ENCODE data around the gene LHFPL6.

LHFPL6 gene

DNA sequence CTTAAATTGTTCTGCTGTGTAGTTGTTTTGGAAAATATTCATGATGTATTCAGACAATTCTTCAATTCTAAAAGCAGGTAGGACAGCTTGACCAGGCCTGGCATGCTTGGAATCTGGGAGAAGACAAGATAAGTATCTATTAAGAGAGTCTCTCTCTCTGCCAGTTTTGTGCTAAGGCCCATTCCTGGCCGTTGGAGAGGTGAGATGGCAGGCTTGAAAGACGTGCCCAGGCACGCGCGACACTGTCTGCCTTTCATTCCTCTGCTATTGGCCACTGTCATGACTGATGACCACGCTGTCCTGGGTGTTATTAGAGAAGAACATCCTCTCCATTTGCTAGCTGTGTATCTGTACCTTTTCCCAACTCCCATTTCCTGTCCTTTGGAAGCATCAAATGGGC, 90.3 kb downstream of the LHFPL6 start:
- DNase-seq (ENCODE audit: low spot score) = no peak

GRCh38 chr13:39510316-39510695, 92.7 kb downstream of the LHFPL6 start:
- no peak for DNase-seq (ENCODE audit: low spot score)

- no peak for DNase-seq (ENCODE audit: low spot score)
Observed at GRCh38 chr13:39509616-39510315, 93.2 kb downstream of the LHFPL6 start.

GRCh38 chr13:39506559-39507390, 96.2 kb downstream of the LHFPL6 start:
- no peak for DNase-seq (ENCODE audit: low spot score)

GRCh38 chr13:39505151-39505550, 97.8 kb downstream of the LHFPL6 start:
- DNase-seq (ENCODE audit: low spot score) = no peak

DNA sequence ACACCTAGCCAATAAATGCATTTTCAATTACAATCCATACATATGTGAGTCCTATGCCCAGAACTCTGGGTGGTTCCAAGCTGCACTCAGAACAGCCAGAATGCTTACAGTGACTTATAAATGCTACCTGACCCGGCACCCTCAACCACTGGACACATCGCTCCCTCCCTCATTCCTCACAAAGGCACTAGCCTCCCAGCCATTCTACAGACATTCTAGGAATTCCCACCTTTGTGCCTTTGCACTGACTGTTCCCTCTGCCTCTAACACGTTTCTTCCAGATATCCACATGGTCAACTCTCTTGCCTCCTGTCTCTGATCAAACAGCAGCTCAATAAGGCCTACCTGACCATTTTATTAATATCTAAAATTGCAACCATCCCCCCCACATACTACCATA, 99.9 kb downstream of the LHFPL6 start:
- DNase-seq (ENCODE audit: low spot score) = no peak

DNA sequence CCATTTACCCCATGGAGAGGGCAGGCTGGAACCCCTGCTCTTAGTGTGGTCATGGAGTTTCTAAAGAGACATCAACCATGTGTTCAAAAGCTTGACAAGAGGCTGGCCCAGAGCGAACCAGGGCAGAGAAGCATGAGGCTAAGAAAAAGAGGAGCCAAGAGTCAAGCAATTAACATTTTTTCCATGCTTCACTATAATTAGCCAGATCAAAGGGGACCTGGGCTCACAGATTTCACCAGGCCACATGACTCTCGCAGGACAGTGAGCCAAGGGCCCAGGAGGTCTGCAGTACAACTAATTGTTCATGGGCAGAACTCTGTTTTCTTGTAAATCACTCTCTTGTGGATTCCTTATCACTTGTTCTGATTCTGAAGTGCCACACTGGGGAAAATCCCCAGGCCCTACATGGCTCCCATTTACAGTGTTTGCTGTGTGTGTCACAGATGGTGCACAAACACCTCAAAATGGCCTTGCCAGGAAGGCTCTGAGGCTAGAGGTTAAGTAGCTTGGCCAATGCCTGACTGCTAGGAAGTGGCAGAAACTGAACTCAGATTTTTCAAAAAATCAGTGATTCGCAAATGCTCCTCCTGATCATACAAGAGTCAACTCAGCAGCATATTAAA, 101.2 kb downstream of the LHFPL6 start:
- DNase-seq (ENCODE audit: low spot score) = no peak

- DNase-seq (ENCODE audit: low spot score) = no peak
Observed at GRCh38 chr13:39499604-39500003, 103.4 kb downstream of the LHFPL6 start.

GRCh38 chr13:39498471-39499114, 104.4 kb downstream of the LHFPL6 start:
- no peak for DNase-seq (ENCODE audit: low spot score)

- no peak for DNase-seq (ENCODE audit: low spot score)
Observed at GRCh38 chr13:39496506-39496905, 106.5 kb downstream of the LHFPL6 start.

DNA sequence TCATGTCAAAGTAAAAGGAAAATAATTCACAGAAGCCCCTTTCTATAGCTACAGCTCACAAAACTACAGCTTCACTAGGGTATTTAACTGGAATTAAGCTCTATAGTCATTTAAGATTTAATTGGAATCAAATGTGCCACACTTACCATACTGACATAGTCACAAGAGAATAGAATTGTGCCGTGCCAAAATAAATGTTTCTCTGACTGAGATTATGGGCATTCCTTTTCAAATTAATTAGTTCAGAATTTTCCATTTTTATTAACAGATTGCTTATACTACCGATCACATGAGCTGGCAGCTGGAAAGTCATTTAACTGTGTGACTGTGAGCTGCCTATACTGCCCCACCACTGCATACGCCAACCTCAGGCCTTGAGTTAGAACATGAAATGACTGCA, 108.4 kb downstream of the LHFPL6 start:
- DNase-seq (ENCODE audit: low spot score) = no peak

- DNase-seq (ENCODE audit: low spot score) = no peak
Observed at GRCh38 chr13:39494006-39494405, 109.0 kb downstream of the LHFPL6 start.

DNA sequence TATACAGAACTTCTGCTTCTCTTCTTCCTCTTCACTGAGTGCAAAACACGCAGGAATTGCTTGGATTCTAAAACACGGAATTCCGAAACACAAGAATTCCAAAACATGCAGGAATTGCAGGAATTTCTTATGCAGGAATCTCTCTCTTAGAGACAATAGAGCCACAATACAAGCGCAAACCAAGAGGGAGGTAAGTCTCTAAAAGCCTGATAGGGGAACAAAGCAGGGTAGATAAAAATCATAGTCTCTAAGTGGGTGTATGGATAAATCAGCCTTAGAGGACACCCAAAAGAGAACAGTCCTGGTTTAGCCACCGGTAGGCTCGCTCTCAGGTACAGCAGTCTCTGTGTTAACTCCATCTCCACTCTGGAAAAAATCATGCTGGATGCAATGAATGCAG, 112.9 kb downstream of the LHFPL6 start:
- DNase-seq (ENCODE audit: low spot score) = no peak

DNA sequence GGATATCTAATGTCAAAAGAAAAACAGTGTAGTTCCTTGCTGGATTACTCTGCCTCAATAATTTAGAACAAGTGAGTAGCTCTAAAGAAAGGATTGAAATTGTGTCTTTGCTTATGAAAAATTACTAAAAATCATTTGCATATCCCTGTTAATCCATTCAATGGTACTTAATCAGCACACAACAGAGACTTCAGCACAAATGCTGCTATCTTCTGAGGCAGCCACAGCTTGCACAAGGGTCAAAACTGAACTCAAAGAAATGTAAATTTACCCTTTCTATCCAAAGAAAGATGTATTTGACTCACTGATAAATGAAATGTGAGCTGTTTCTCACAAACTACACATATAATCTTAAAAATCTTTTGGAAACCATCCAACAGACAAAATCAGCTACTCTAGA, 116.2 kb downstream of the LHFPL6 start:
- DNase-seq (ENCODE audit: low spot score) = no peak

- DNase-seq (ENCODE audit: low spot score) = no peak
Observed at GRCh38 chr13:39485314-39485700, 117.7 kb downstream of the LHFPL6 start.

DNA sequence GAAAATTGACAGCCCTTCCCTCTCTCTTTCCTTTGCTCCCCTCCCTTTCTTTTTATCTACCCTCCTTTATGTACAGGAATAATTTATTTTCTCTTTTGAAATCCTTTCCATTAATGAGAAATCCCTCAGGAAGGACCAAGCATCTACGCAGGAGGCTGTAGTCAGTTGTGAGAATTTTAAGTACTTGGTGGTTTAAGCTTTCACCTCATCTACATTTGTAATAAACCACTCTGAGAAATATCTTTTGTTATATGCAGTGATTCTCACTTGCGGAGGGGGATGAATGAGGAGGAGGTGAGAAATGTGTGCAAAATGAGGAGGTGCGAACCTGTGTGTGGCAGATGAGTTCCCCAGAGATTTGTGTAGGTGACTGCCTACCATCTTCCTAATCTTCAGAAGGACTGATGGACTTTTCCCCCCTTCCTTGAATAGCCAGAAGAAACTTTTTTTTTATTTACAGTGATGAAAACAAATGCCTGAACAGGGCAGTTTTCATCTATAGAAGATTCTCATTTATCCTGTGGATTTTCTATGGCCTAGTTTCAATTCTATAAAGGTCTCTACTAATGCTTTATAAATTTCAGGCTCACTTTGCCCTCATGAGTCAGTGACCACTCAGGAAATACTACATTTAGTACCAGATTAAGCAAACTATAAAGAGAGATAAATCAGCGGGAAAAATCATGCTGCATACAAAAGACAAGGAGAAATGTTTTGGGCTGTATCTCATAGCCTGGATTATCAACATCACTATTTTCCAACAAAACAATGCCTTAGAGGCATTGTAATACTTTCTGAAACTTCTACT, 118.3 kb downstream of the LHFPL6 start:
- no peak for DNase-seq (ENCODE audit: low spot score)

- no peak for DNase-seq (ENCODE audit: low spot score)
Observed at GRCh38 chr13:39483326-39483725, 119.7 kb downstream of the LHFPL6 start.

DNA sequence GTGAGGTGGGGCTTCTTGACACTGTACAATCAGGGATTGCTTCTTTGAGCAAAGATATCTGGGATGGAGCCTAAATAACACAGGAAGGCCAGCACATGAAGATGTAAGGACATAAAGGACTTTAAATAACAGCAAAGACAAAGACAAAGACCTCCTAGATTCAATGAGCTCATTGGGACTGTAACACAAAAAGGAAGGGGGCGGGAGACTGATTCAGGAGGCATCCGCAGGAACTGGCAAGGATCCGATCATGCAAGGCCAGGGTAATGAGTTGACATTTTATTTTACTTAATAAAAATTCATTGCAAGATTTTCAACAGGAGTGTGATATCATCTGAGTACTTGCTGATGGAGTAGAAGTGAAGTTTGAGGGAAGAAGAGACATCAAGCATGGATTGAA, 121.5 kb downstream of the LHFPL6 start:
- no peak for DNase-seq (ENCODE audit: low spot score)

GRCh38 chr13:39474600-39474999, 128.4 kb downstream of the LHFPL6 start:
- DNase-seq (ENCODE audit: low spot score) = no peak

DNA sequence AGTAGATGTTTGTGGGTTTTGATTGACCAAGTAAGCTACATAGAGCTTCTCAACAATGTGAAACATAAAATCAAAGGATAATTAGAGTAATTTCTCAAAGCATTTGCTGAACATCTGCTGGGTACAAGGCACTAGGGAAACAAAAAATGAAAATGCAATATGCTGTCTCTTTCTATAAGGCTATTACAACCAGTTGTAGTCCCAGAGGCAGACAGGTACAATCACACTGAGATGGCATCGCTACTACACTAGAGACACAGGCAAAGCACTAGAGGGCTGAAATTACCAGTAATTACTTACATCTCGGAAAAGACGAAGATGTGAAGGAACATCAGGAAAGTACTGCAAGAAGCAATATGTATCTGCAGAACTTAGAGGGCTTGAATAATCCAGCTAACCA, 133.3 kb downstream of the LHFPL6 start:
- no peak for DNase-seq (ENCODE audit: low spot score)

DNA sequence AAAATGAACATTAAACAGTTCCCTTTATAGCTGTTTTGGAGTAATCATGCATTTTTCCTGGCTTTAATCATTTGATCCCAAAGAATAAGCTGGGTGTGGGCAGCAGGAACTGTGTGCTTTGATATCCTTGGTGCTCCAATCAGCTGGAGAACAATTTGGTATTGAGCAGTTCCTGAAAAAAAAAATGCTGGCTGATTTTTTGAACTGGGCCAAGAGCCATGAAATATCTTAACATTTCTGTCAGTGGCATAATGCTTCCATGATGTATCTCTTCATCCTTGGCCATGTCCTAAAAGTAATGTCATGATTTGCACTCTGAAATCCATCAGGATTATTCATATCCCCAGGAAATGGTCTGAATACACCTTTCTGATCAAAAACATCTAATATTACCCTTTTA, 134.7 kb downstream of the LHFPL6 start:
- DNase-seq (ENCODE audit: low spot score) = no peak

DNA sequence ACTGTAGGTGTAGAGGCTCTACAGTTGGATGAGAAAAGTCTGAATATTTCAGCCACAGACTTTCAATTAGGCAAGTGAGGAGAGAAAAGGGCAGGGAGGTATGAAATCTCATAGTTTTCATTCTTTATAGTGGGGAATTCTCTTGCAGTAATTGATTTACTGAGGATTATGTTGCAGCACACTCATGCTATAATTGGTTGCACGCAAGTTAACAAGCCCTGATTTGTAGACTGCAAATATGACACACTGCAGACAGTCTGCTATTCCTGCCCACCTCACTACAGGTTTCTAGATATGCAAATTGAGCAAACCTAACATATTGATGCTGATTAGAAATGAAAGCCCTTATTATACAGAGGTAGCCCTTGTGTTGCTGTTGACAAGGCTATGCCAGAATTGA, 139.4 kb downstream of the LHFPL6 start:
- no peak for DNase-seq (ENCODE audit: low spot score)
